MM.1S (cell line): ENCODE measurements around the gene TEX19.

Experiments used
- EZH2phosphoT487 ChIP-seq: fragments of 300-600 bp; sonication (generic); IDR thresholded peaks from 2 replicates; pipeline ENCODE4 v1.6.1; 2018; ENCODE audit warnings: antibody characterized with exemption, low read length
- TF ChIP-seq, protein P1 (sequence below): fragments of 300-600 bp; sonication (generic); IDR thresholded peaks from 2 replicates; pipeline ENCODE4 v1.5.1; 2016; ENCODE audit warnings: antibody characterized with exemption, low read length, mixed read lengths

DNA sequence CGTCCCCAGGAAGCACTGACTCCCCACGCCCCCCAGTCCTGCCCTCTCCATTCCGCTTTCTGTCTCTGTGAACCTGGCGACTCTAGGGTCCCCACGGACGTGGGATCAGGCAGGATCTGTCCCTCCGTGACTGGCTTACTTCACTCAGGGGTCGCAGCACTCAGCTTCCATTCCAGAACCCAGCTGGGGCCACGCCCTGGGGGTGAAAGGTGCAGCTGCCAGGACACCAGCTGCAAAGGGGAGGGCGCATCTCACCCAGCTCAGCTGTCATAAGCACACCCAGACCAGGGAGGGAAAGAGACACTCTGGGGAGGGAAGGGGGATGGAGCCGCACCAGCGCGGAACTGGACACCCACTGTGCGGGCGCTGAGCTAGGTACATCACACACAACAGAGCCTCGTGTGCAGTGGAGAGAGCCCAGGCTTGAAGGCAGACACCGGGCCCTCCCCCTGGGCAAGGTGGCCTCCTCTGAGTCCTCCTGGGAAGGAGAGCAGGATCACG is 40.6 kb downstream of the TEX19 start:
- TF ChIP-seq, protein P1, sequence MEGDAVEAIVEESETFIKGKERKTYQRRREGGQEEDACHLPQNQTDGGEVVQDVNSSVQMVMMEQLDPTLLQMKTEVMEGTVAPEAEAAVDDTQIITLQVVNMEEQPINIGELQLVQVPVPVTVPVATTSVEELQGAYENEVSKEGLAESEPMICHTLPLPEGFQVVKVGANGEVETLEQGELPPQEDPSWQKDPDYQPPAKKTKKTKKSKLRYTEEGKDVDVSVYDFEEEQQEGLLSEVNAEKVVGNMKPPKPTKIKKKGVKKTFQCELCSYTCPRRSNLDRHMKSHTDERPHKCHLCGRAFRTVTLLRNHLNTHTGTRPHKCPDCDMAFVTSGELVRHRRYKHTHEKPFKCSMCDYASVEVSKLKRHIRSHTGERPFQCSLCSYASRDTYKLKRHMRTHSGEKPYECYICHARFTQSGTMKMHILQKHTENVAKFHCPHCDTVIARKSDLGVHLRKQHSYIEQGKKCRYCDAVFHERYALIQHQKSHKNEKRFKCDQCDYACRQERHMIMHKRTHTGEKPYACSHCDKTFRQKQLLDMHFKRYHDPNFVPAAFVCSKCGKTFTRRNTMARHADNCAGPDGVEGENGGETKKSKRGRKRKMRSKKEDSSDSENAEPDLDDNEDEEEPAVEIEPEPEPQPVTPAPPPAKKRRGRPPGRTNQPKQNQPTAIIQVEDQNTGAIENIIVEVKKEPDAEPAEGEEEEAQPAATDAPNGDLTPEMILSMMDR, result no peak
- no peak for TF ChIP-seq EZH2phosphoT487
